Thyroid gland (tissue), 4 donors: ENCODE results near the gene KTI12.

Source experiments
- POLR2A ChIP-seq, 2 donors: fragments of 450-650 bp; IDR thresholded peaks; one replicate each; pipeline ENCODE4 v1.6.1; 2017; ENCODE audit warnings: antibody characterized with exemption in 2 of 2, mild to moderate bottlenecking in 2 of 2, moderate library complexity in 1 of 2
- TF ChIP-seq, protein P1 (sequence below), 6 experiments: fragments of 200-600 bp in 3 of 6; fragments of 450-650 bp in 3 of 6; sonication (generic) in 3 of 6; IDR thresholded peaks; one replicate each; pipeline ENCODE4 v1.5.1; 2016 to 2019; ENCODE audit warnings: antibody characterized with exemption in 6 of 6, mild to moderate bottlenecking in 2 of 6, inconsistent platforms in 1 of 6, moderate library complexity in 1 of 6

DNA sequence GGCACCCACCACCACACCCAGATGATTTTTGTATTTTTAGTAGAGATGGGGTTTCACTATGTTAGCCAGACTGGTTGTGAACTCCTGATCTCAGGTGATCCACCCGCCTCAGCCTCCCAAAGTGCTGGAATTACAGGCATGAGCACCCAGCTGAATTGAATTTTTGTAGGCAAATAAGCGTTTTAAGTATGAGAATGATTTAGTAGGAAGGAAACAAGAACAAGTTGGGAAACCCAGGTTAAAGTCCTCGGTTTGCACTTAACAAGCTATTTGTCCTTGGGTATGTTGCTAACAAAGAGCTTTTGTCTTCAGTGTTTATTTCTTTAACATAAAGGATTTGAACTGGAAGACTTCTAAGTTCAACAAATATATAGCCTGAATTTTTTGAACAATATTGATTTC is 46.4 kb upstream of the KTI12 start:
- TF ChIP-seq, protein P1, sequence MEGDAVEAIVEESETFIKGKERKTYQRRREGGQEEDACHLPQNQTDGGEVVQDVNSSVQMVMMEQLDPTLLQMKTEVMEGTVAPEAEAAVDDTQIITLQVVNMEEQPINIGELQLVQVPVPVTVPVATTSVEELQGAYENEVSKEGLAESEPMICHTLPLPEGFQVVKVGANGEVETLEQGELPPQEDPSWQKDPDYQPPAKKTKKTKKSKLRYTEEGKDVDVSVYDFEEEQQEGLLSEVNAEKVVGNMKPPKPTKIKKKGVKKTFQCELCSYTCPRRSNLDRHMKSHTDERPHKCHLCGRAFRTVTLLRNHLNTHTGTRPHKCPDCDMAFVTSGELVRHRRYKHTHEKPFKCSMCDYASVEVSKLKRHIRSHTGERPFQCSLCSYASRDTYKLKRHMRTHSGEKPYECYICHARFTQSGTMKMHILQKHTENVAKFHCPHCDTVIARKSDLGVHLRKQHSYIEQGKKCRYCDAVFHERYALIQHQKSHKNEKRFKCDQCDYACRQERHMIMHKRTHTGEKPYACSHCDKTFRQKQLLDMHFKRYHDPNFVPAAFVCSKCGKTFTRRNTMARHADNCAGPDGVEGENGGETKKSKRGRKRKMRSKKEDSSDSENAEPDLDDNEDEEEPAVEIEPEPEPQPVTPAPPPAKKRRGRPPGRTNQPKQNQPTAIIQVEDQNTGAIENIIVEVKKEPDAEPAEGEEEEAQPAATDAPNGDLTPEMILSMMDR (IDR thresholded peaks at IDR 0.05), result no peak
- TF ChIP-seq POLR2A (IDR thresholded peaks at IDR 0.05), result no peak
